SK-N-SH (cell line): Measurements from ENCODE around the gene RNASEH2B. TPM values are rescaled to one million over a fixed set of nuclear protein-coding genes. Genes with fewer than 3 reads are reported as not detected.

Experiments used
- CTCF ChIA-PET: fragments of 300-600, 350-600 bp; formaldehyde crosslinking; extraction: SDS; loops from one replicate; lab custom pipeline; 2021; lab: Yijun Ruan, JAX
- POLR2A ChIA-PET: fragments of 350-600 bp; sonication (Branson Sonifier 250); formaldehyde crosslinking; extraction: SDS; loops from one replicate; lab custom pipeline; 2020; ENCODE audit warnings: antibody characterized with exemption, inconsistent platforms; lab: Yijun Ruan, JAX
- DNase-seq: peaks from one replicate; pipeline ENCODE4 v3.0.0; 2012
- H2AFZ ChIP-seq: fragments of 200-600 bp; sonication (generic); 2 replicates; pipeline ENCODE4 v1.8.1; 2016; ENCODE audit warnings: antibody characterized with exemption, mild to moderate bottlenecking, low read depth
- H3F3A ChIP-seq: fragments of 200-600 bp; sonication (generic); replicated peaks from 2 replicates; pipeline ENCODE3; 2016; ENCODE audit warnings: antibody characterized with exemption, mild to moderate bottlenecking; ENCODE audit not compliant: insufficient read depth
- H3K27ac ChIP-seq, 2 experiments: fragments of 200-500 bp in 1 of 2; fragments of 200-600 bp in 1 of 2; sonication (Bioruptor generic) in 1 of 2; sonication (generic), shearing (Covaris generic) in 1 of 2; 2 replicates each; pipeline versions ENCODE4 v1.5.1 to v1.6.1; 2014 to 2016; ENCODE audit warnings: low read depth in 2 of 2, inconsistent platforms in 1 of 2, low read length in 1 of 2, mild to moderate bottlenecking in 1 of 2, mixed read lengths in 1 of 2
- H3K27me3 ChIP-seq: fragments of 200-600 bp; sonication (generic), shearing (Covaris generic); 2 replicates; pipeline ENCODE4 v1.6.1; 2016; ENCODE audit warnings: mixed run types; ENCODE audit not compliant: insufficient read depth
- H3K36me3 ChIP-seq, 2 experiments: fragments of 200-500 bp in 1 of 2; fragments of 200-600 bp in 1 of 2; sonication (Bioruptor generic) in 1 of 2; sonication (generic) in 1 of 2; replicated peaks in 1 of 2; 2 replicates each; pipeline versions ENCODE3 to v1.5.1; 2014 to 2016; ENCODE audit warnings: low read length in 1 of 2, mild to moderate bottlenecking in 1 of 2; ENCODE audit not compliant: insufficient read depth in 2 of 2, control insufficient read depth in 1 of 2
- H3K4me1 ChIP-seq, 2 experiments: fragments of 200-500 bp in 1 of 2; fragments of 200-600 bp in 1 of 2; sonication (Bioruptor generic) in 1 of 2; sonication (generic), shearing (Covaris generic) in 1 of 2; 2 replicates each; pipeline versions ENCODE4 v1.5.1 to v1.6.1; 2014 to 2016; ENCODE audit warnings: low read depth in 1 of 2, low read length in 1 of 2, mixed run types in 1 of 2; ENCODE audit not compliant: insufficient read depth in 2 of 2, control insufficient read depth in 1 of 2
- H3K4me2 ChIP-seq: fragments of 200-600 bp; sonication (generic), shearing (Covaris generic); 2 replicates; pipeline ENCODE4 v1.6.1; 2017; ENCODE audit warnings: mixed run types
- H3K4me3 ChIP-seq, 2 experiments: fragments of 200-500 bp in 1 of 2; fragments of 200-600 bp in 1 of 2; sonication (Bioruptor generic) in 1 of 2; sonication (generic), shearing (Covaris generic) in 1 of 2; 2 replicates each; pipeline versions ENCODE4 v1.5.1 to v1.8.1; 2014 to 2016; ENCODE audit warnings: low read depth in 2 of 2, inconsistent platforms in 1 of 2, low read length in 1 of 2, mild to moderate bottlenecking in 1 of 2, mixed read lengths in 1 of 2, moderate library complexity in 1 of 2
- H3K79me2 ChIP-seq: fragments of 200-600 bp; sonication (generic); 2 replicates; pipeline ENCODE4 v1.8.1; 2017; ENCODE audit warnings: mild to moderate bottlenecking; ENCODE audit not compliant: insufficient read depth
- H3K9ac ChIP-seq: fragments of 200-600 bp; sonication (generic); 2 replicates; pipeline ENCODE4 v1.6.1; 2017; ENCODE audit warnings: mixed run types
- H3K9me2 ChIP-seq: fragments of 200-600 bp; sonication (generic); 2 replicates; pipeline ENCODE4 v1.6.1; 2017; ENCODE audit warnings: mixed run types
- H3K9me3 ChIP-seq: fragments of 200-600 bp; sonication (generic); 2 replicates; pipeline ENCODE4 v1.6.1; 2017; ENCODE audit warnings: mixed run types, mild to moderate bottlenecking, moderate library complexity
- H4K20me1 ChIP-seq: fragments of 200-600 bp; sonication (generic); 2 replicates; pipeline ENCODE4 v1.6.1; 2017; ENCODE audit warnings: mild to moderate bottlenecking, mixed run types; ENCODE audit not compliant: insufficient read depth
- FOSL2 ChIP-seq: IDR thresholded peaks from 2 replicates; pipeline ENCODE4 v1.4.0; 2012; ENCODE audit warnings: low read depth, mild to moderate bottlenecking, moderate library complexity, borderline replicate concordance
- FOXJ3 ChIP-seq: sonication (generic); formaldehyde crosslinking; IDR thresholded peaks from 2 replicates; pipeline ENCODE4 v1.5.1; 2020; ENCODE audit warnings: mild to moderate bottlenecking, missing genetic modification reagents
- MEF2A ChIP-seq: IDR thresholded peaks from 2 replicates; pipeline ENCODE4 v1.4.0; 2012; ENCODE audit warnings: low read depth, borderline replicate concordance
- MXI1 ChIP-seq: IDR thresholded peaks from 2 replicates; pipeline ENCODE4 v1.6.1; 2012; ENCODE audit warnings: mild to moderate bottlenecking, low read depth, low read length, improper control_type of control experiment
- NFIC ChIP-seq: IDR thresholded peaks from 2 replicates; pipeline ENCODE4 v1.4.0; 2012; ENCODE audit warnings: borderline replicate concordance
- NRF1 ChIP-seq: IDR thresholded peaks from 2 replicates; pipeline ENCODE4 v1.6.1; 2012; ENCODE audit warnings: low read depth, mild to moderate bottlenecking, low read length
- POLR2AphosphoS5 ChIP-seq: IDR thresholded peaks from 2 replicates; pipeline ENCODE4 v1.6.1; 2012; ENCODE audit warnings: low read depth, low read length
- RFX5 ChIP-seq: IDR thresholded peaks from 2 replicates; pipeline ENCODE4 v1.6.1; 2012; ENCODE audit warnings: mild to moderate bottlenecking, improper control_type of control experiment, low read length
- SIN3A ChIP-seq: IDR thresholded peaks from 2 replicates; pipeline ENCODE4 v1.6.1; 2012; ENCODE audit warnings: low read depth, mild to moderate bottlenecking, low read length, moderate library complexity, borderline replicate concordance
- SMC3 ChIP-seq: IDR thresholded peaks from 2 replicates; pipeline ENCODE4 v1.6.1; 2012; ENCODE audit warnings: low read depth, low read length, improper control_type of control experiment
- TAF1 ChIP-seq: IDR thresholded peaks from 2 replicates; pipeline ENCODE4 v1.6.1; 2012; ENCODE audit warnings: low read depth, mild to moderate bottlenecking, low read length, moderate library complexity, borderline replicate concordance
- TCF12 ChIP-seq: IDR thresholded peaks from 2 replicates; pipeline ENCODE4 v1.4.0; 2012
- TEAD4 ChIP-seq: IDR thresholded peaks from 2 replicates; pipeline ENCODE4 v1.4.0; 2012; ENCODE audit warnings: mild to moderate bottlenecking, borderline replicate concordance; ENCODE audit not compliant: insufficient read depth
- YY1 ChIP-seq: IDR thresholded peaks from 2 replicates; pipeline ENCODE4 v1.4.0; 2012; ENCODE audit warnings: low read depth, mild to moderate bottlenecking
- ZBTB33 ChIP-seq: IDR thresholded peaks from 2 replicates; pipeline ENCODE4 v1.4.0; 2012; ENCODE audit warnings: low read depth, borderline replicate concordance
- polyA plus RNA-seq, 3 experiments: library from polyadenylated mRNA; depleted of rRNA; stranded (reverse); fragments of >200 nt; gene quantifications; 2 replicates each; pipeline ENCODE4 v1.2.3, GENCODE V29; 2012
- TF ChIP-seq, protein P1 (sequence below): fragments of 200-600 bp; sonication (generic); IDR thresholded peaks from 2 replicates; pipeline ENCODE4 v1.6.1; 2017; ENCODE audit warnings: antibody characterized with exemption, mild to moderate bottlenecking, moderate library complexity
- TF ChIP-seq, protein P2 (sequence below): fragments of 150-350 bp; IDR thresholded peaks from 2 replicates; pipeline ENCODE4 v1.6.1; 2016; ENCODE audit warnings: mild to moderate bottlenecking, low read depth, low read length
- TF ChIP-seq, protein P3 (sequence below): IDR thresholded peaks from 2 replicates; pipeline ENCODE4 v1.4.0; 2012; ENCODE audit warnings: low read depth

The RNASEH2B gene
- polyA plus RNA-seq, 1 of the 3 experiments (the other 2 are of a cell fraction): 13.0 TPM

GRCh38 chr13:50891206-50891605 lies 18.4 kb upstream of the RNASEH2B start:
- Histone ChIP-seq H3K4me2 (no peak overlapping the region), H3K4me3 (no peak overlapping the region), H3K27ac (no peak overlapping the region), H3F3A (no peaks in the 10 kb centered on the region), H2AFZ (no peak overlapping the region), H3K9me2 (no peaks in the 10 kb centered on the region), H4K20me1 (no peaks in the 10 kb centered on the region), H3K36me3 (no peaks in the 10 kb centered on the region), H3K79me2 (no peaks in the 10 kb centered on the region), H3K27me3 (no peaks in the 10 kb centered on the region), H3K9ac (no peak overlapping the region), H3K9me3 (no peaks in the 10 kb centered on the region), H3K4me1 (peaks cover 0 to 17% of the 10 kb centered on the region in 2 experiments; a peak in 2 of 4 replicates)
- DNase-seq: no peak
- POLR2A ChIA-PET: no interaction called here
- TF ChIP-seq, protein P1, sequence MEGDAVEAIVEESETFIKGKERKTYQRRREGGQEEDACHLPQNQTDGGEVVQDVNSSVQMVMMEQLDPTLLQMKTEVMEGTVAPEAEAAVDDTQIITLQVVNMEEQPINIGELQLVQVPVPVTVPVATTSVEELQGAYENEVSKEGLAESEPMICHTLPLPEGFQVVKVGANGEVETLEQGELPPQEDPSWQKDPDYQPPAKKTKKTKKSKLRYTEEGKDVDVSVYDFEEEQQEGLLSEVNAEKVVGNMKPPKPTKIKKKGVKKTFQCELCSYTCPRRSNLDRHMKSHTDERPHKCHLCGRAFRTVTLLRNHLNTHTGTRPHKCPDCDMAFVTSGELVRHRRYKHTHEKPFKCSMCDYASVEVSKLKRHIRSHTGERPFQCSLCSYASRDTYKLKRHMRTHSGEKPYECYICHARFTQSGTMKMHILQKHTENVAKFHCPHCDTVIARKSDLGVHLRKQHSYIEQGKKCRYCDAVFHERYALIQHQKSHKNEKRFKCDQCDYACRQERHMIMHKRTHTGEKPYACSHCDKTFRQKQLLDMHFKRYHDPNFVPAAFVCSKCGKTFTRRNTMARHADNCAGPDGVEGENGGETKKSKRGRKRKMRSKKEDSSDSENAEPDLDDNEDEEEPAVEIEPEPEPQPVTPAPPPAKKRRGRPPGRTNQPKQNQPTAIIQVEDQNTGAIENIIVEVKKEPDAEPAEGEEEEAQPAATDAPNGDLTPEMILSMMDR: no peak
- no peak for TF ChIP-seq POLR2AphosphoS5
- TF ChIP-seq SMC3: no peak
- TF ChIP-seq MXI1: no peak
- TF ChIP-seq TAF1: no peak
- no peak for TF ChIP-seq MEF2A
- no peak for TF ChIP-seq TCF12
- TF ChIP-seq, protein P2, sequence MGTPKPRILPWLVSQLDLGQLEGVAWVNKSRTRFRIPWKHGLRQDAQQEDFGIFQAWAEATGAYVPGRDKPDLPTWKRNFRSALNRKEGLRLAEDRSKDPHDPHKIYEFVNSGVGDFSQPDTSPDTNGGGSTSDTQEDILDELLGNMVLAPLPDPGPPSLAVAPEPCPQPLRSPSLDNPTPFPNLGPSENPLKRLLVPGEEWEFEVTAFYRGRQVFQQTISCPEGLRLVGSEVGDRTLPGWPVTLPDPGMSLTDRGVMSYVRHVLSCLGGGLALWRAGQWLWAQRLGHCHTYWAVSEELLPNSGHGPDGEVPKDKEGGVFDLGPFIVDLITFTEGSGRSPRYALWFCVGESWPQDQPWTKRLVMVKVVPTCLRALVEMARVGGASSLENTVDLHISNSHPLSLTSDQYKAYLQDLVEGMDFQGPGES: no peak
- TF ChIP-seq NRF1: no peak
- TF ChIP-seq NFIC: no peak
- no peak for TF ChIP-seq RFX5
- TF ChIP-seq, protein P3, sequence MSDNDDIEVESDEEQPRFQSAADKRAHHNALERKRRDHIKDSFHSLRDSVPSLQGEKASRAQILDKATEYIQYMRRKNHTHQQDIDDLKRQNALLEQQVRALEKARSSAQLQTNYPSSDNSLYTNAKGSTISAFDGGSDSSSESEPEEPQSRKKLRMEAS: no peak
- TF ChIP-seq SIN3A: no peak
- TF ChIP-seq FOSL2: no peak
- no peak for TF ChIP-seq FOXJ3 (CRISPR knock-in tag)
- no peak for TF ChIP-seq ZBTB33
- TF ChIP-seq TEAD4: no peak
- no peak for TF ChIP-seq YY1
- CTCF ChIA-PET: interaction anchor here (1.3 to 8.3 kb wide), 3 partner anchors 19 to 118 kb away, joined by 3 to 47 read pairs (median 3); partner anchors contain the start of gene RNASEH2B
